ENCODE data around the gene PLCL2. TPM values are rescaled to one million over a fixed set of nuclear protein-coding genes. Genes with fewer than 3 reads are reported as not detected.

Gene PLCL2
- total and polyA plus RNA-seq, 4 donors, result 1.0 to 16.7 (median 7.1) TPM

DNA sequence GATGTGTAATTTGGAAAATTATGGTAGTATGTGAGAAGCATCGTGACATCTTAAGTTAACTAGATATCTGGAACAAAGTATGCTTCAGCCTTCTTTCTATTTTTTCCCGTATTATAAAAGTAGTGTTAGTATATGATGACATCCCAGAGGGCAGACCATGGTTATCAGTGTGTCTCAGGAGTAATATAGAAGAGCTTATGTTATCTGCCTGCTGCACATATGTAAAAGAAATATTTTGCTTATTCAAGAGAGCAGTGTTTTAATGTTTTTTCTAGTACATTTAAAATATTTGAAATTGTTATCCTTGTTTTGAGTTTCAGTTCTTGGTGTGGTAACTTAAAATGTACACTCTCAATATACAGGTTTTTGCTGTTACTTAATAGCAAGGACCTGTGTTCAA lies 24.1 kb downstream of the PLCL2 start:
- Histone ChIP-seq H3K4me1 (ENCODE audit: control insufficient read depth in 5 of 5, insufficient read depth in 5 of 5, low read length in 5 of 5) (peaks cover 3 to 31% (median 7%) of the 10 kb centered on the region in 5 donors), H3K9ac (ENCODE audit: insufficient read depth in 1 of 2, low read length in 2 of 2) (no peak overlapping the region), H3K27ac (ENCODE audit: low read depth in 1 of 2, low read length in 1 of 2) (peak overlapping the region in 1 of 2 donors; percentile 21), H3K27me3 (ENCODE audit: control insufficient read depth in 3 of 3, insufficient read depth in 3 of 3, low read length in 2 of 3) (no peaks in the 10 kb centered on the region), H3K9me3 (ENCODE audit: control insufficient read depth in 4 of 4, insufficient read depth in 3 of 4, low read length in 3 of 4) (no peaks in the 10 kb centered on the region), H3K4me3 (no peak overlapping the region), H3K36me3 (ENCODE audit: control insufficient read depth in 4 of 4, insufficient read depth in 4 of 4, low read length in 4 of 4) (no peaks in the 10 kb centered on the region)
- ATAC-seq (ENCODE audit: insufficient read depth, low FRiP score) (no peak), DNase-seq (no peak)
- WGBS, 2 donors, result 97 to 98% methylated on average over 2 of the region's 2 CpGs
- TF ChIP-seq, protein P1, sequence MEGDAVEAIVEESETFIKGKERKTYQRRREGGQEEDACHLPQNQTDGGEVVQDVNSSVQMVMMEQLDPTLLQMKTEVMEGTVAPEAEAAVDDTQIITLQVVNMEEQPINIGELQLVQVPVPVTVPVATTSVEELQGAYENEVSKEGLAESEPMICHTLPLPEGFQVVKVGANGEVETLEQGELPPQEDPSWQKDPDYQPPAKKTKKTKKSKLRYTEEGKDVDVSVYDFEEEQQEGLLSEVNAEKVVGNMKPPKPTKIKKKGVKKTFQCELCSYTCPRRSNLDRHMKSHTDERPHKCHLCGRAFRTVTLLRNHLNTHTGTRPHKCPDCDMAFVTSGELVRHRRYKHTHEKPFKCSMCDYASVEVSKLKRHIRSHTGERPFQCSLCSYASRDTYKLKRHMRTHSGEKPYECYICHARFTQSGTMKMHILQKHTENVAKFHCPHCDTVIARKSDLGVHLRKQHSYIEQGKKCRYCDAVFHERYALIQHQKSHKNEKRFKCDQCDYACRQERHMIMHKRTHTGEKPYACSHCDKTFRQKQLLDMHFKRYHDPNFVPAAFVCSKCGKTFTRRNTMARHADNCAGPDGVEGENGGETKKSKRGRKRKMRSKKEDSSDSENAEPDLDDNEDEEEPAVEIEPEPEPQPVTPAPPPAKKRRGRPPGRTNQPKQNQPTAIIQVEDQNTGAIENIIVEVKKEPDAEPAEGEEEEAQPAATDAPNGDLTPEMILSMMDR (IDR thresholded peaks at IDR 0.05; ENCODE audit: control extremely low read depth, extremely low read depth), result no peak

DNA sequence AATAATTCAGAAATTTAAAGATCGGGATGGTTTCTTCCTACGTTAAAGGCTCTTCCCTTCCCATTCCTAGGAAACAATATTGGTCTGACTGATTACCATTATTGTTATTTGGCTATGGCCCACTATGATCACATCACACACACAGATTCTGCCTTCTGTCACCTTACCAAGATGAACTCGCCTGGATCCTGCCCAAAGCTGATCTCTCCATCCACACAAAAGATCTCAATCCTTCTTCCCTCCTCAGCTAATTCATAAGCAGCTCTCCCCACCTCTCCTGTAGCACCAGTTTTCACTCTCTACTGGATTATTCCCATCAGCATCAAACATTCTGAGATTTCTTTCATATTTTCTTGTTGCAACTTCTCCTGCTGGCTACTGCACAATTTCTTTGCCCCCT lies 25.0 kb downstream of the PLCL2 start:
- Histone ChIP-seq H3K36me3 (ENCODE audit: control insufficient read depth in 4 of 4, insufficient read depth in 4 of 4, low read length in 4 of 4) (no peaks in the 10 kb centered on the region), H3K4me1 (ENCODE audit: control insufficient read depth in 5 of 5, insufficient read depth in 5 of 5, low read length in 5 of 5) (peaks cover 3 to 25% (median 7%) of the 10 kb centered on the region in 5 donors), H3K9ac (ENCODE audit: insufficient read depth in 1 of 2, low read length in 2 of 2) (no peak overlapping the region), H3K27ac (ENCODE audit: low read depth in 1 of 2, low read length in 1 of 2) (peak overlapping the region in 1 of 2 donors; percentile 41), H3K27me3 (ENCODE audit: control insufficient read depth in 3 of 3, insufficient read depth in 3 of 3, low read length in 2 of 3) (no peaks in the 10 kb centered on the region), H3K4me3 (no peak overlapping the region), H3K9me3 (ENCODE audit: control insufficient read depth in 4 of 4, insufficient read depth in 3 of 4, low read length in 3 of 4) (no peaks in the 10 kb centered on the region)
- no peak for DNase-seq
- no peak for ATAC-seq (ENCODE audit: insufficient read depth, low FRiP score)
- WGBS, 2 donors, result 98% methylated on average over 3 of the region's 3 CpGs
- TF ChIP-seq, protein P1 (IDR thresholded peaks at IDR 0.05; ENCODE audit: control extremely low read depth, extremely low read depth), result no peak

DNA sequence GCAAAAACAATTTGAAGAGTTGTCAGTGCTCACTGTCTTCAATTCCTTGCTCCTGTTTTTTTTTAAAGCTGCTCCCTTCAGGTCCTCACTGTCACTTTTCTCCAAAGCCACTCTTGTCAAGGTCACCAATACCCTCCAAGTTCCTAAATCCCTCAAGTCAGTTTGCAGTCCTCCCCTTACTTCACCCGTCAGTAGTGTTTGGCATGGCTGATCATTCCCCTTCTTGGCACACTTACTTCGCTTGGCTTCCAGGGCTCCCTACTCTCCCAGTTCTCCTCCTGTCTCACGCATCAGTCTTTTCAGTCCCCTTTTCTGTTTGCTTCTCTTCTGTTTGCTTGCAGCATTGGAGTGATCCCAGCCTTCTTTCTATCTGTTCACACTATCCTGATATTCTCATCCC lies 25.5 kb downstream of the PLCL2 start:
- Histone ChIP-seq H3K9ac (ENCODE audit: insufficient read depth in 1 of 2, low read length in 2 of 2) (no peak overlapping the region), H3K4me1 (ENCODE audit: control insufficient read depth in 5 of 5, insufficient read depth in 5 of 5, low read length in 5 of 5) (peaks cover 3 to 25% (median 7%) of the 10 kb centered on the region in 5 donors), H3K27me3 (ENCODE audit: control insufficient read depth in 3 of 3, insufficient read depth in 3 of 3, low read length in 2 of 3) (no peaks in the 10 kb centered on the region), H3K27ac (ENCODE audit: low read depth in 1 of 2, low read length in 1 of 2) (peak overlapping the region in 1 of 2 donors; percentile 41), H3K4me3 (no peak overlapping the region), H3K36me3 (ENCODE audit: control insufficient read depth in 4 of 4, insufficient read depth in 4 of 4, low read length in 4 of 4) (no peaks in the 10 kb centered on the region), H3K9me3 (ENCODE audit: control insufficient read depth in 4 of 4, insufficient read depth in 3 of 4, low read length in 3 of 4) (no peaks in the 10 kb centered on the region)
- ATAC-seq (ENCODE audit: insufficient read depth, low FRiP score), result no peak
- 94 to 100% methylated on average over 3 of the region's 3 CpGs for WGBS, 2 donors
- TF ChIP-seq, protein P1 (IDR thresholded peaks at IDR 0.05; ENCODE audit: control extremely low read depth, extremely low read depth), result no peak
- no peak for DNase-seq

DNA sequence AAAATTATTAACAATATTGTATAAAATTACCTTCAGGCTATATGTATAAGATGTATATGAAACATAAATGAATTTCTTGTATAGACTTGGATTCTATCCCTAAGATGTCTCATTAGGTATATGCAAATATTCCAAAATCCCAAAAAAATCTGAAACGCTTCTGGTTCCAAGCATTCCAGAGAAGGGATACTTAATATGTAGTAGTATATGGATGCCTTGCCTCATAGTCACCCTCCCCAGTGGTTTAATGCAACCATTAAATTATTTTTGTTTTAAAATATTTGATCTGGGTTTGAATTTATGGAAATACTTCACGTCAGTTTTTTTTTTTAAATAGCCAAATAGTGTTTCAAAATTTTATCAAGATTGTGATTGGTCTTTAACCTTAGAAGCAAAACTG lies 27.2 kb downstream of the PLCL2 start:
- Histone ChIP-seq H3K27ac (ENCODE audit: low read depth in 1 of 2, low read length in 1 of 2) (no peak overlapping the region), H3K9me3 (ENCODE audit: control insufficient read depth in 4 of 4, insufficient read depth in 3 of 4, low read length in 3 of 4) (no peaks in the 10 kb centered on the region), H3K4me3 (no peak overlapping the region), H3K27me3 (ENCODE audit: control insufficient read depth in 3 of 3, insufficient read depth in 3 of 3, low read length in 2 of 3) (no peaks in the 10 kb centered on the region), H3K4me1 (ENCODE audit: control insufficient read depth in 5 of 5, insufficient read depth in 5 of 5, low read length in 5 of 5) (peaks cover 3 to 25% (median 6%) of the 10 kb centered on the region in 5 donors), H3K9ac (ENCODE audit: insufficient read depth in 1 of 2, low read length in 2 of 2) (no peak overlapping the region), H3K36me3 (ENCODE audit: control insufficient read depth in 4 of 4, insufficient read depth in 4 of 4, low read length in 4 of 4) (no peaks in the 10 kb centered on the region)
- TF ChIP-seq, protein P1 (IDR thresholded peaks at IDR 0.05; ENCODE audit: control extremely low read depth, extremely low read depth), result no peak
- 91 to 92% methylated on average over 2 of the region's 2 CpGs for WGBS, 2 donors
- DNase-seq (no peak), ATAC-seq (ENCODE audit: insufficient read depth, low FRiP score) (no peak)
